GM12874 (cell line): ENCODE data around the gene DEF6.

ENCODE experiments used
- TF ChIP-seq, protein P1 (sequence below): IDR thresholded peaks from 2 replicates; pipeline ENCODE4 v1.5.1; 2011; ENCODE audit warnings: low read depth, mild to moderate bottlenecking, control low read depth, low read length, moderate library complexity; ENCODE audit not compliant: insufficient read depth

DEF6 gene

DNA sequence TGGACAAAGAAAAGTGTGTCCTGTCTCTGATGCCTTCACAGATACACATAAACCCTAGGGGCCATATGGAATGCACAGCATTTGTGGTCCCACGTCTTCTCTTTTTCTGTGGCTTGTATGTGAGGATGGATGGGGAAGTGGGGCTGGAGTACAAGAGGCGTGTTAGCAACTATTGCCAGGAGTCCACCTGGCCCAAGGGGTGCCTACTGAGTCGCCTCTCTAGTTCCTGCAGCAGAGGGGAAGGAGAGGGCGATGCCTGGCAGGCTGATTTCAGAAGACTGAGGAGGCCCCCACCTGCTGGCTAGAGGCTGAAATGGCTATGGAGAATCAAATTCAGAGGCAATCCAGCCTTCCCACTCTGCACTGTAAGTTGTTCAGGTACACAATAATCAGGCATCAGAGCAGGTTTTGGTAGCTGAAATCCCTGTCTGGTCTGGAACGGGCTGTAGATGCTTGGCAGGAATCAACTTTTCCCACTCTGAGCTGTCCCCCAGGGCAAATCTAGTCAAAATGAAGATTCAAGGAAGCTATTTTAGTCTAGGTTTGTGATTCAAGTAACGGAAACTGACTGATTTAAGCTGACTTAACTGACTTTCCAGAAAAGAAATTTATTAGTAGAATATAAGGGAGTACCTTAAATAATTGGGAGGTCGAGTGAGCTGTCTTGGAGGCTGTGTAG is 29.9 kb downstream of the DEF6 start:
- TF ChIP-seq, protein P1, sequence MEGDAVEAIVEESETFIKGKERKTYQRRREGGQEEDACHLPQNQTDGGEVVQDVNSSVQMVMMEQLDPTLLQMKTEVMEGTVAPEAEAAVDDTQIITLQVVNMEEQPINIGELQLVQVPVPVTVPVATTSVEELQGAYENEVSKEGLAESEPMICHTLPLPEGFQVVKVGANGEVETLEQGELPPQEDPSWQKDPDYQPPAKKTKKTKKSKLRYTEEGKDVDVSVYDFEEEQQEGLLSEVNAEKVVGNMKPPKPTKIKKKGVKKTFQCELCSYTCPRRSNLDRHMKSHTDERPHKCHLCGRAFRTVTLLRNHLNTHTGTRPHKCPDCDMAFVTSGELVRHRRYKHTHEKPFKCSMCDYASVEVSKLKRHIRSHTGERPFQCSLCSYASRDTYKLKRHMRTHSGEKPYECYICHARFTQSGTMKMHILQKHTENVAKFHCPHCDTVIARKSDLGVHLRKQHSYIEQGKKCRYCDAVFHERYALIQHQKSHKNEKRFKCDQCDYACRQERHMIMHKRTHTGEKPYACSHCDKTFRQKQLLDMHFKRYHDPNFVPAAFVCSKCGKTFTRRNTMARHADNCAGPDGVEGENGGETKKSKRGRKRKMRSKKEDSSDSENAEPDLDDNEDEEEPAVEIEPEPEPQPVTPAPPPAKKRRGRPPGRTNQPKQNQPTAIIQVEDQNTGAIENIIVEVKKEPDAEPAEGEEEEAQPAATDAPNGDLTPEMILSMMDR = peak; percentile 73

DNA sequence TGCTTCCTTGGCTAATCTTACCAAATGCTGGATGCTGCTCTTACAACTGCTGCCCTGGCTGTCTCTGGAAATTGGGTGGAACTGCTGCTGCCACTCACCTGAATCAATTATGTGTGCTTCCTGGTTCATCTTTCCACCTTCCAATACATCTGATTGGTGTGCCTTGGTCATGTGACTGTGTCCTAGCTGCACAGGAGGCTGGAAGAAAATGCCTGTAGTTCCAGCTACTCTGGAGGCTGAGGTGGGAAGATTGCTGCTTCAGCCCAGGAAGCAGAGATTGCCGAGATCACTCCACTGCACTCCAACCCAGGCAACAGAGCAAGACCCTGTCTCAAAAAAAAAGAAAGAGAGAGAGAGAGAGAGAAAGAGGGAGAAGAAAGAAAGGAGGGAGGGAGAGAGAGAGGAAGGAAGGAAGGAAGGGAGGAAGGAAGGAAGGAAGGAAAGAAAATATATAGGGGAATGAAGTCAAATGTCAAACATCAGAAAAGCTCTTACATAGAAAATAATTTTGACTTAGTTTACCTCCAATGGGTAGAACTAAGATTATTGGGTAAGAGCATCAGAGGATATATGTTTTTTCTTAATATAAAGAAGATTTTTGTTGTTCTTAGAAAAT is 30.6 kb downstream of the DEF6 start:
- TF ChIP-seq, protein P1 = no peak

DNA sequence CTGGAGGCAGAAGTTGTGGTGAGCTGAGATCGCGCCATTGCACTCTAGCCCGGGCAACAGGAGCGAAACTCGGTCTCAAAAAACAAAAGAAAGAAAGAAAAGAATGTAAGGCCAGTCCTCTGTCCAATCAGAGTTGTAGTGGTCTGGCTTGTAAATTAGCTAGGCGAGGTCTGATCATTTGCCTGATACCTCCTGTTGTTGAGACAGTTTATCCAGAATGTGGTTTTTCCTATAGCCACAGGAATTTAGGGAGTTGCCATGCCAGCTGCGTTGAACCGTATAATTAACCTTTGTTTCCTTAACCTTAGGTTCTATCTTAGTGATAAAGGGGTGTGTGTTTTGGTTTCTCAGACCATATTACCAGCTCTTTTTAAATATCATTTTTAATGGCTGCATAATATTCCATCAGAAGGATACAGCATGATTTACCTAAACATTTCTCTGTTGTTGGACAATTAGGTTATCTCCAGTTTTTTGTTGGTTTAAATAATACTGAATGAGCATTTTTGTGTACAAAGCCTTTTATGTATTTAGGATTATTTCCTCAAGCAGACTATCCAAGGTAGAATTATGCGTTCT is 33.0 kb downstream of the DEF6 start:
- TF ChIP-seq, protein P1 = no peak

DNA sequence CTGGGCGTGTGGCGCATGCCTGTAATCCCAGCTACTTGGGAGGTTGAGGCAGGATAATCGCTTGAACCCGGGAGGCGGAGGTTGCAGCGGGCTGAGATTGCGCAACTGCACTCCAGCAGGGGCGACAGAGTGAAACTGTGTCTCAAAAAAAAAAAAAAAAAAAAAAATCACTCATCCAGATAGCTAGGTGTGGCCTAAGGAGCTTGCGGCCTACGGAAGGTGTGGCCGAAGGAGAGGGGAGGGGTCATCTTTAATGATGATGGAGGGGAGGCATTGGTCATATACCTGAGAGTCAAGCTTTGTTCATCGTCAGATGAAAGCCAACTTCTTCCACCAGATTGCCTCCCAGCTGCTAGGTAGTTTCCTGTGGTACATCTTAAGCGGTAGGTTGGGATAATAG is 43.9 kb downstream of the DEF6 start:
- TF ChIP-seq, protein P1 = no peak

DNA sequence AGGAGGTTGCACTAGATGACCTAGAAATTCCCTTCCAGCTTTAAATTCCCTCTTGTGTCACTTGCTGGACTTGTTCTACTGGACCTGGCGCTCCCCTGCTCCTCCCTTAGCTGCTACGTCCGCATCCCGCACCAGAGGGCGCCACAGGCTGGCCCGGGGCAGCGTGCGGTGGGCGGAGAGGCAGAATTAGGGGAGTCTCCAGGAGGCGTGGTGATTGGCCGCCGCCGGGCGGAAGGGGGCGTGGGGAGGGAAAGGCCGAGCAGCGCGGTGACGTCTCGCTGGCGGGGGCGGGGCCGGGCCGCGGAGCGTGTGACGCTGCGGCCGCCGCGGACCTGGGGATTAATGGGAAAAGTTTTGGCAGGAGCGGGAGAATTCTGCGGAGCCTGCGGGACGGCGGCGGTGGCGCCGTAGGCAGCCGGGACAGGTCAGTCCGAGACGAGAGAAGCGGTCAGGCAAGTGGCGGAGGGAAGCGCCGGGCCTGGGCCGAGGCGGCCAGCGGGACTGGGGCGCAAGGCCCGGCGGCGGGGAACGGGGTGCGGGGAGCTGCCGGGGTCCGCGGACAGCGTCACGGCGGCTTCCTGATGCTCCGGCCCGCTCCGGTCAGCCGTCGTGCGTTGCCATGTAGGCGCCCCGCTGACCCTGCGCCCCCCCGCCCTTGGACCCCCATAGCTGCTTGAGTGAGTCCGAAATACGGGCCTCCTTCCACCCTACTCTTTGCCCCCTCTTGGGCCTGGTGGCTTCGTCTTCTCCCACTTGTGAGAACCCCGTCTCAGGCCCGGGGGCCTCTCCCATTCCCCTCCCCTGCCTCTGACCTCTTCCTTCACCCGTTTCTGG is 44.9 kb downstream of the DEF6 start, which contains the start of gene PPARD:
Gene PPARD, plus strand, starts transcription at position 301 of the 834 bp plus-strand sequence. CDS start 68,530 bp downstream, outside the sequence.
- TF ChIP-seq, protein P1 = peak; percentile 93

DNA sequence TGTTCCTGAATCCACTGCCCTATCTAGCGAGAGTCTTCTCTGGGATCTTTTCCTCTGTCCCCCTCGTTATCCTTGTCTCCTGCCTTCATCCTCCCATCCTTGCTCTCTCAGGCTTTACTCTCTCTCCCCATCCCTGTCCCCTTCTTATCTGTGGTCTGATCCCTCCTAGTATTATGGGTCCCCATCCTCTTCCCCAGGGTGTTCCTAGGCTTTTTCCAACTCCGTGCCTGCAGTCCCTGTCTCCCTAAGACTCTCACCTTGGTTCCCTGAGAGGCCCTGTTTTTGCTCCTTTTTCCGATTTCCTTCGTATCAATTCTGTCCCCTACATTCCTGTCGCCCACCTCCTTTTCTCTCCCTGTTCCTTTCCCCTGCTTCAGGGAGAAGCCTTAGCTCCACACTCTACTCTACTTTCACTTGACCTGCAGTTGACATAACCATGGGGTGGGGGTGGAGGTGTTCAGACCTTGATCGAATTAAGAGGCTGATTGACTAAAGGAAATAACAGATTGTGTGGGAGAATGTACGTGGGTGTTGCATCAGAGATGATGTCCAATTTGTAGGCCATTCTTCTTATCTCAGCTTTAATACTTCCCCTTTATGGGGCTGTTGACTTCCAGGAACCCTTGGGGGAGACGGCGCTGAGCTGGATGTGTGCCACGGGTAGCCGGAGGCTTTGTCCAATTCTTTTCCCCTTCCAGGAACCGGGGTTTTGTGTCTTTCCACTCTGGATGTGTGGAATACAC is 45.6 kb downstream of the DEF6 start:
- TF ChIP-seq, protein P1 = no peak
